GM18498 (cell line): ENCODE results near the gene C19orf38.
"Not testable (repeated sequence)": the region's sequence is repeated elsewhere in the genome, so short reads cannot be mapped to it uniquely, and the experiment has no call there.

Experiments used
- ATAC-seq: cut with Tn5 transposase; IDR thresholded peaks from one replicate; pipeline ENCODE4 v1.9.1; 2021; ENCODE audit warnings: mild to moderate bottlenecking, moderate library complexity; ENCODE audit not compliant: unreplicated experiment

C19orf38 gene

DNA sequence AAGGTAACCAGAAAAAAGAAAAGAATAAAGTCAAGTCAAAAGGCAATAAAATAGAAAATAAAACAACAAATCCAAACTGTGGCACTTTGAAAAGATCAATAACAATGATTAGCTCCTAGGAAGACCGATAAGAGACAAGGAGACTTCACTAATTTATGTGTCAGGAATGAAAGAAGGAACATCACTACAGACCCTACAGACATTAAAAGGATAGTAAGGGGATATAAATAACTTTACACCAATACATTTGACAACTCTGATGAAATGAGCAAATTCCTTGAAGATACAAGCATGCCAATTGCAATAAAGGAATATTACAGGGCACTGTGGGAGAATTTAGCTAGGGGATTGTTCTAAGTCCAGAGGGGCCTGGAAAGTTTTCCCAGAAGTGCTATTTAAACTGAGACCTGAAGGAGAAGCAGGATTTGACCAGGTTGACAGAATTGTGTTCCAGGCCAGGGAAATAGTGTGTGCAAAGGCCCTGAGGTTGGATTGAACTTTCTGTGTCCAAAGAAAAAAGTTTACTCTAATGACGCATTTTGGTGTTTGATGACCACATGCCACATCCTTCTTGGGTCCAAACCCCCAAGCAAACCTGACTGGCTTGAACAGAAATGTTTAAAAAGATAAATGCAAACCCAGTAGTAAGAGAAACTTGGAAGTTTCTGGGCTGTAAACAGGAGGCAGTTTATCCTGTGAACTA lies 1.6 kb upstream of the C19orf38 start:
- ATAC-seq = no peak

DNA sequence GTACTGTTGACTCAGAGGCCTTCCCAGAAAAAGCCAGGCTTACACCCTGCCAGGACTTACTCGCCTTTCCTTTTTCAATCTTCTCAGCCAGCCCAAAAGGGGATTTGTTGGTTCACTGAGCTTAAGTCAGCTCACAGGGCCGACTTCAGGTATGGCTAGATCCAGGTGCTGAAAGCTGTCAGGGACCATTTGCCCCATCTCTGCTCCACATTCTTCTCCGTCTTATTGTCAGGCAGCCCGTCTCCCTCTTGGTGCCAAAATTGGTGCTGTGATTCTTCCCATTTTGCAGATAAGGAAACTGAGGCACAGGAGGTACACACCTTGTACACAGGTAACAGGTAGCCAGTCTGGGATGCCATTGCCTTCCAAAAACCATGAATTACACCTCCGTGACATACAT lies 2.4 kb downstream of the C19orf38 start:
- ATAC-seq = no peak

DNA sequence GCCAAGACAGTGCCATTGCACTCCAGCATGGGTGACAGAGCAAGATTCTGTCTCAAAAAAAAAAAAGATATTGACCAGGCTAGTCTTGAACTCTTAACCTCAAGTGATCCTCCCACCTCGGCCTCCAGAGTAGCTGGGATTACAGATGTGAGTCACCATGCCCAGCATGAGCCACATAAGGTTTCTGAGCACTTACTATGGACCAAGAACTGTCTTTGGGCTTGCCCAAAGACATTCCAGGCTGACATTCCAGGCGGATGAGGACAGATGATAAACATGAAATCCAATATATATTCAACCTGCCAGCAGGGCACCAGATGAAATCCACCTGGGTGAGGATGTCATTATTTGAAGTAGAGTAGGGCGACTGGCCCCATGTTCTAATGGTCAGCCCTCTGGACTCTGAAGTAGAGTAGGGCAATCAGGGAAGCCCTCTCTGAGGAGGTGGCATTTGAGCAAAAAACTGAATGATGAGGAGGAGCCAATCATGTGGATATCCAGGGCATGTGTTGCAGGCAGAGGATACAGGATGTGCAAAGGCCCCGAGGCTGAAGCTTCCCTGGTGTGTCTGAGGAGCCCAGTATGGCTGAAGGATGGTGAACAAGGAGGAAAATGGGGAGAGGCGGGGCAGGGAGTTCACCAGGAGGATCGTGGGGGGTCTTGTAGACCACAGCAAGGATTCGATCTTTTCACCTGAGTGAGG lies 4.0 kb downstream of the C19orf38 start:
- ATAC-seq = no peak

DNA sequence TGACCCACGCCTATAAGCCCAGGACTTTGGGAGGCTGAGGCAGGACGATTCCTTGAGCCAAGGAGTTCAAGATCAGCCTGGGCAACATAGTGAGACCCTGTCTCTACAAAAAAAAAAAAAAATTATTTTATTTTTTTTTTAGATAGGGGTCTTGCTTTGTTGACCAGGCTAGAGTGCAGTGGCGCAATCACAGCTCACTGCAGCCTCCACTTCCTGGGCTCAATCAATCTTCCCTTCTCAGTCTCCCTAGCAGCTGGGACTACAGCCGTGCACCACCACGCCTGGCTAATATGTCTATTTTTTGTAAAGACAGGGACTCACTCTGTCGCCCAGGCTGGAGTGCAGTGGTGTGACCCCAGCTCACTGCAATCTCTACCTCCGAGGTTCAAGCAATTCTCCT lies 4.7 kb downstream of the C19orf38 start:
- no peak for ATAC-seq

DNA sequence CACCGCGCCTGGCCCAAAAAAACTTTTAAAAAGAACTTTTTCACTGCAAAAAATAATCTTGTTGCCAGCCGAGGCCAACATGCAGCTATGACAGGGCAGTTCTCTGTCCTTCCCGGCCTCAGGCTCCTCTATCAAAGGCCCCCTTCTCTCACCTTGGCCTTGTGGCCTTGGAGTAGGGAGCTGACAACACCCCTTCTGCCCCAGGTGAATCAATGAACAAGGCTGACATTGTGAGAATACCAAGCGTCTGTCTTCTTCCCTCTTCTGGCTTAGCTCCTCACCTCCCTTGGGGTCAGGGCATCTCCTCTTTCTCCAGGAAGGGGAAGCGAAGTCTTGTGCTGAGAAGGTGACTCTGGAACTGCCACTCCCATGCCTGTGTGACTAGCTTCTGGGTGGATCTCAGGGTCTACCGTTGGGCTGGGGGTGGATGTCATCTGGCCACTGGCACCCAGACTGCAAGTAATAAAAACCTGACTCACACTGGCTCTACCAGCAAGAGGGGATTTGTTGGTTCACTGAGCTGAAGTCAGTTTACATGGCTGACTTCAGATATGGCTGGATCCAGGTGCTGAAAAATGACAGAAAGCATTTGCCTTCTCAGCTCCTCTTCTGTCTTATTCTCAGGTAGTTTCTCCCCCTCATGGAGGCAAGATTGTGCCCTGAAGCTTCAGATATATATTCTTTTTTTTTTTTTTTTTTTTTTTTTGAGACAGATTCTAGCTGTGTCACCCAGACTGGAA lies 6.3 kb downstream of the C19orf38 start:
- no peak for ATAC-seq

DNA sequence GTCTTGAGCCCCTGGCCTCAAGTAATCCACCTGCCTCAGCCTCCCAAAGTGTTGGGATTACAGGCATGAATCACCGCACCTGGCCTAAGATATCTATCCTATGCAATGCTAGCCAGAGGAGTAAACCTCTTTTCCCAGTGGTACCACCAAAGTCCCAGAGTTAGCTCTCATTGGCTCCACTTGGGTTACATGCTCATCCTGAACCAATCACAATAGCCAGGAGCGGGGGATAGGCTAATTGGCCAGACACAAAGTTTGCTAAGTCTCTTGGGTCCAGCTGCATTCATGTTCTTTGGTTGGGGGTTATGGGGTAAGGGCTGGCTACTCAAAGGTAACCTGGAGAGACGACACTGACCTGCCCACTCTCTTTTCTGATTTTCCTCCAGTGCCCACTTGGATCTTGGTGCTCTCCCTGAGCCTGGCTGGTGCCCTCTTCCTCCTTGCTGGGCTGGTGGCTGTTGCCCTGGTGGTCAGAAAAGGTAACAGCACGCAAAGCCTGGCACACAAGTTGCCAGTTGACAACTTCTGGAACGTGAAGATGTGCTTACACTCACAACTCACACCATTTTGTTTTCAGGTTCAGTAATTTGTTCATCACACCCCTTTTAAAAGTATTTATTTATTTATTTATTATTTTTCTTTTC lies 7.8 kb downstream of the C19orf38 start:
- no peak for ATAC-seq

DNA sequence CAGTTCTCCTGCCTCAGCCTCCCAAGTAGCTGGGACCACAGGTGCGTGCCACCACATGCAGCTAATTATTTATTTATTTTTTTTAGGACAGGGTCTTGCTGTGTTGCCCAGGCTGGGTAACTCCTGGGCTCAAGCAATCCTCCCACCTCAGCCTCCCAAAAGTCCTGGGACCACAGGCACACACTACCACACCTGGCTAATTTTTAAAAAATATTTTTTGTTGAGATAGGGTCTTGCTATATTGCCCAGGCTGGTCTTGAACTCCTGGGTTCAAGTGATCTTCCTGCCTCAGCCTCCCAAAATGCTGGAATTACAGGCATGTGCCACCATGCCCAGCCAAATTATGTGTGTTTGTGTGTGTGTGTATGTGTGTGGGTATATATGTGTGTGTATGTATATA lies 8.7 kb downstream of the C19orf38 start:
- not testable (repeated sequence) for ATAC-seq

DNA sequence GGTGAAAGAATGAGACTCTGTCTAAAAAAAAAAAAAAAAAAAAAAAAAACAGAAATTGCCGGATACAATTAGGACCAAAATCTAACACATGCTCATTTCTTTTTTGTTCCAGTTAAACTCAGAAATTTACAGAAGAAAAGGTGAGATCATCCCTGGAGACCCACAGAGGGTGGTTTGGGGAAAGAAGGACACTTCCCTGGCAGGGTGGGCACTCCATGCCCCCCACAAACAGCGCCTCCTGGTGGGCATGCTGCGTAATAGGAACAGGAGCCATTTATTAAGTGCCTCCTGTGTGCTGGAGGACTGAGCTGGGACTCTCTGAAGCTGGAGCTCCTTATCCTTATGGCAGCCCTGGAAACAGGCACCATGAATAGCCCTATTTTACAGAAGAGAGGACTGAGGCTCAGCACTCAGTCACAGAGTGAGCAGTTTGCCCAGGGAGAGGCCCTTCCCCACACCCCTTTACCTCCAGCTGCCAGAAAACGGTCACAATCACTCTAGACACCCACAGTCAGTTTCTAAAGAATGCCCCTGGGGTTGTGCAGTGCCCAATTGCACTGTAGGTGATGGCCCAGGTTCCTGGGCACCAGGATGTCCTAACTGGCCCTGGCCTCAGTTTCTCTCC lies 10.1 kb downstream of the C19orf38 start:
- ATAC-seq = no peak

DNA sequence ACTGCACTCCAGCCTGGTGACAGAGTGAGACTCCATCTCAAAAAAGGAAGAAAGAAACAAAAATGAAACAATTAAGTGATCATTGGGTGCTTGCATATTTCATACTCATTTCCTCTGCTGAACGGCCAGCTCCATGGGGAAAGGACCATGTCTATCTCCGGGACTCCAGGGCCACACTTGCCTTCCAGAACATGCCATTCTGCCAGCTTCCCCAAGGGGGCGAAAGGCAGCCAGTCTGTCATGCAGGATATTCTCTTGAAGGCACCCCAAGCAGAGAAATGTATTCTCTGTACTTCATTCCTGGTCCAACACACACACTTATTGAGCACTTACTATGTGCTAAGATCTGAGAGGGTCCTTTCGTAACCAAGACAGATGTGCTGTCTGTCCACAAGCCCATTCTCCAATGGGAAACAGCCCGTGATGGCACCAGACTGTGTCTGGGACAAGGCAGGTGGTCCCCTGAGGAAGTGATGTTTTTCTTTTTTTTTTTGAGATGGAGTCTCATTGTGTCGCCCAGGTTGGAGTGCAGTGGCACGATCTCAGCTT lies 13.0 kb downstream of the C19orf38 start:
- no peak for ATAC-seq

DNA sequence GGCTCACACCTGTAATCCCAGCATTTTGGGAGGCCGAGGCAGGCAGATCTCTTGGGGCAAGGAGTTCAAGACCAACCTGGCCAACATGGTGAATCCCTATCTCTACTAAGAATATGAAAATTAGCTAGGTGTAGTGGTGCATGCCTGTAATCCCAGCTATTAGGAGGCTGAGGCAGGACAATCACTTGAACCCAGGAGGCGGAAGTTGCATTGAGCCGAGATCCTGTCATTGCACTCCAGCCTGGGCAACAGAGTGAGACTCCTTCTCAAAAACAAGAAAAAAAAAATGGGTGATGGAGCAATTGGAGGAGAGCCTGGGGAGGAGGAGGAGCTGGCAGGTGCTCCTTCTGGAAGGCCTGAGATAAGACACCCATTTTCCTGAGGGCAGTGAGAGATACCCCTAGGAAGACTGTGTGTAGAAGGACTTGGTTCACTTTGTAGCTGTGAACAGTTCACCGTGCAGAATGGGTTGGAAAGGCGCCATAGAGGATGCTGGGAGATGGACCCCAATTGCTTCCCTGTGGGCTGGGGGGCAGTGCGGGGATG lies 14.4 kb downstream of the C19orf38 start:
- no peak for ATAC-seq

DNA sequence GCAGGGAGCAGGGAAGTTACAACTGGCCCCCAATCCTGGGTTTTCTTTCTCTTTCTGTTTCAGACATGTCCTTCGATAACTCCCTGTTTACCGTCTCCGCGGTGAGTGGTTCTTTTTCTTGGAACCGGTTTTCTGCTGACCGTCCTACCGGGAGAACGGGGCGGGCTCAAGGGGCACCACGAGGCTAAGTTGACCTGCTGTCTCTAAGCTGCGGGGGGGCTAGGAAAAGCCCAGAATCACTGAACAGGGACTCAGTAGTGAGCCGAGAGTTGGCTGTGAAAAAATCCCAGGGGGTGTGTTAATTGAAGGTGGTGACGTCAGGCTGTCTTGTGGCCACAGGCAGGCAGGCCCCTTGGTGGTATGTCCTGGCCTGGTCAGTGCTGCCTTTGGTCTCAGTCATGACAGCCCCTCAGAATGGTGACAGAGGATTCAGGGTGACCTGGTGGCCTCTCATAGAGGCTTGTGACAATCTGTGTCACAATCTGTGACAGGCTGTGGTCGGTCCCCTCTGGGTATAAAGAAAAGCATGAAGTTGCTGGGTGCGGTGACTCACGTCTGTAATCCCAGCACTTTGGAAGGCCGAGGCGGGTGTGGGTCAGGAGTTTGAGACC lies 15.0 kb downstream of the C19orf38 start:
- no peak for ATAC-seq

DNA sequence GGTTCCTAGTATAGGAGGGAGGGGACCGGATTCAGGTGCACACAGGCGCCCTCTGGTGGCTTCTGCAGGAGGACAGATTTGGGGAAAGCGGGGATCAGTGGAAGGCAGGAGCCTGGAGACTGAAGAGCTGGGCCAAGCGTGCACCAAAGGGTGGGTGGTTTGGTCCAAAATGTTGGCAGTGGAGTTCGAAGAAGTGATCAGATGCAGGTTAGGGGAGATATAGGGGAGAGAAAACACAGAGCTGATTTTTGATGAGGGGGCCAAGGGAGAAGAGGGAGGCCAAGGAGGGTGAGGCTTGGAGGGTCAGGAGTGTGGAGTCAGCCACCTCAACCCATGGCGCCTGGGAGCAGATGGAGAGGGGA lies 16.3 kb downstream of the C19orf38 start:
- ATAC-seq = no peak

DNA sequence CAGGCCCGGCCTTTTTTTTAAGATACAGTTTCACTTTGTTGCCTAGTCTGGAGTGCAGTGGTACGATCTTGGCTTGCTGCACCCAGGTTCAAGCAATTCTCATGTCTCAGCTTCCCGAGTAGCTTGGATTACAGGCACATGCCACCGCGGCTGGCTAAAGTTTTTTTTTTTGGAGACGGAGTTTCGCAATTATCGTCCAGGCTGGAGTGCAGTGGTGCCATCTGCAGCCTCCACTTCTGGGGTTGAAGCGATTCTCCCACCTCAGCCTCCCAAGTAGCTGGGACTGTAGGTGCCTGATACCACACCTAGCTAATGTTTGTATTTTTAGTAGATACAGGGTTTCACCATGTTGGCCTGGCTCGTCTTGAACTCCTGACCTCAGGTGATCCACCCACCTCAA lies 18.3 kb downstream of the C19orf38 start:
- no peak for ATAC-seq

DNA sequence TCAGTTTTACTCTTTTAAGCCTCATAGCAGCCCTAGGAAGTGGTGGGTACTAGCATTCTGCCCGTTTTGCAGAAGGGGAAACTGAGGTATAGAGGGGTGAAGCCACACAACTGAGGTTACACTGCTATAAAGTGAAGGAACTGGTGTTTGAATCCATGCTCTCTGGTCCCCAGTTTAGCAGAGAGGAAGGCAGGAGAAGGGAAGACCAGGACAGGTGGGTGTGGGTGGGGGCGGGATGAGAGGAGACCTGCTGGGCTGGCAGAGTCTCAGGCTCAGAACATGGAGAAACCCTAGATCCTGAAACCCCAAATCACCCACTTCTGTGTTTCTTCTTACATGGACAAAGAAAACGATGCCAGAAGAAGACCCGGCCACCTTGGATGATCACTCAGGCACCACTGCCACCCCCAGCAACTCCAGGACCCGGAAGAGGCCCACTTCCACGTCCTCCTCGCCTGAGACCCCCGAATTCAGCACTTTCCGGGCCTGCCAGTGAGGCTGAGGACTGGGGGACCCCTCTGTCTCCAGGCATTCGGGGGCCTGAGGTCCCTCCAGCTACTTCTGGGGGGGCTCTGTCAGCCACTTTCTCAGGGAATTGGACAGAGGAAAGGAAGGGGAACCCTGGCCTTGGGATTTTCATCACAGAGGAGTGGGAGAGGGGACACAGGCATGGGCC lies 20.8 kb downstream of the C19orf38 start:
- no peak for ATAC-seq

DNA sequence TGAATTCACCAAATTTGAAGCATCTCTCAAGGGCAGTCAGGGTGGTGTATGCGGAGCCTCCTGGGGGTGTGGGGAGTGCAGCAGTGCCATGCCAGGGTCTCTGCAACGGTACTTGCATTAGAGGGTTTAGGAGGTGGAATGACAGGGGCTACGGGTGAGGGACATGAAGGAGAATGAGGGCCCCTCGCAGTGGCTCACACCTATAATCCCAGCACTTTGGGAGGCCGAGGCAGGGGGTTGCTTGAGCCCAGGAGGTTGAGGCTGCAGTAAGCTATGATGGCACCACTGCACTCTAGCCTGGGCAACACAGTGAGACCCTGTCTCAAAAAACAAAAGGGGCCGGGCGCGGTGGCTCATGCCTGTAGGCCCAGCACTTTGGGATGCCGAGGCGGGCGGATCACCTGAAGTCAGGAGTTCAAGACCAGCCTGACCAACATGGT lies 21.7 kb downstream of the C19orf38 start:
- not testable (repeated sequence) for ATAC-seq

DNA sequence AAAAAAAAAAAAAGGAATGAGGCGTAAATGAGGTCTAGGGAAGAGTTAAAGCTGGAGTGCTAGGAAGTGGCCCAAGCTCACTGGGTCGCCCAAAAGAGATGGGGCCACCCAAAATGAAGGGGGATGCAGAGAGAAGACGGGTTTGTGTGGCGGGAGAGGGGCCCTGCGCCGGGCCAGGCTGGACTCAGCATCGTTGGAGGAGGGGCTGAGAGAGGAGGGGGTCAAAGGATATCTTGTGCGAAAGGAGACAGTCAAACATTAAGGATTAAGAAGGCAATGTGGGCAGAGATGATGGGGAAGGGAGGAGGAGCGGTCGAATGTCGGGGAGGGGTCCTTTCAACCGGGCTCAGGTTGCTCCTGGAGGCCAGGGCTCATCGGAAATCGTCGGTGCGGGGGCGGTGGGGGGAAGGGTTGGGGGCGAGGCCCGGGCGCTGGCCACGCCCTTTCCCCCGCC lies 22.3 kb downstream of the C19orf38 start:
- no peak for ATAC-seq

DNA sequence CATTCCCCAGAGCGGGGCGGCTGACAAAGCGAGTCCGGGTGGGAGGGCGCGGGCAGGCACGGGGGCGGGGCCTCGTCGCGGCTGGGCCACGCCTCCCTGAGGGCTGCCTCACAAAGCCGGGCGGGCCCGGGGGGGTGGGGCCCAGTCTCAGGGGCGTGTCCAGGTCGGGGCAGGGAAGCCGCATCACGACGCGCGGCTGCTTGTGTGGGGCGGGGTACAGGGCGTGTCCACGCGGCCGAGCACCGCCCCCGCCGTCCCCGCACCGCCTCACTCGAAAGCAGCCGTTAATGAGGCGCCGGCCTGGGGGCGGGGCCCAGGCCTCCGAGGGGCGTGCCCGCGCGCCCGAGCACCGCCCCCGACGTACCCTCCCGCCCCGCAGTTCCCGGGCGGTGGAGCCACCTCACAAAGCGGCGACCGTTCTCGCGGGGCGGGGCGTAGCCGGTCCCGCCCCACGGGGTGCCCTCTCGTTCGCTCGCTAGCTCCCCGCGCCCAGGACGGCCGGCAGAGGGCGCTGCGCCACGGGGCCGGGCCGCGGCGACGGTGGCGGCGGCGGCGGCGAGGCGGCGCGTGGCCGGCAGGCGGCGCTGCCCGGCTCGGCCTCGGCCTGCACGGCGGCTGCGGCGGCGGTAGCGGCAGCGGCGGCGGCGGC lies 22.9 kb downstream of the C19orf38 start, which contains the start of gene CARM1:
CARM1 (plus strand) TSS at position 599 of the 649 bp plus-strand sequence. CDS start 150 bp downstream, outside the sequence.
- ATAC-seq = peak; percentile 79

DNA sequence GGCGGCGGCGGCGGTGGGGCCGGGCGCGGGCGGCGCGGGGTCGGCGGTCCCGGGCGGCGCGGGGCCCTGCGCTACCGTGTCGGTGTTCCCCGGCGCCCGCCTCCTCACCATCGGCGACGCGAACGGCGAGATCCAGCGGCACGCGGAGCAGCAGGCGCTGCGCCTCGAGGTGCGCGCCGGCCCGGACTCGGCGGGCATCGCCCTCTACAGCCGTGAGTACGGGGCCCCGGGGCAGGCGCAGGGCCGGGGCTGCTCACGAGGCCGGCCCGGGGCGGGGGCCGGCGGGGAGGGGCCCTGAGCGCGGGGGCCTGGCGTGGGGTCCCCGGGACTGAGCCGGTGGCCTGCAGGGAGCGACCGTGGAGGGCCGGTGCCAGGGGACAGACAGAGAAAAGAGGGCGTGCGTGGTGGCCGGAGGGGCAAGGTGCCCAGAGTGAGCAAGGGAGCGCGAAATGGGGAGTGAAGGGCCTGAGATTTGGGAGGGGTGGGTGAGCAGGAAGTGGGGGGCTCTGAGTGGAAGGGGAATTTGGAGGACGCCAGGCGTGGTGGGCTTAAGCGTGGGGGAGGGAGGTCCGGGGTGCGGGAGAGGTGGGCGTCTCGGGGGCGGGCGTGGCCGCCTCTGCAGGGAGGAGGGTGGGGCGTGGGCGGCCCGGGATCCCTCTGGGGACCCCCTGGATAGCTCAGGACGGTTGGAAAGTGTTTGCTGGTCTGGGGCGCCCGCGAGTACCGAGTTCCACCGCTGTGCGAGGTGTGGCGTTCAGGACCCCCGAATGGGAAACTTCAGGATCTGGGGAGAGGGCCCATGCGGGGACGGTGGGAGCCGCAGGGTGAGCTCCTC lies 23.7 kb downstream of the C19orf38 start:
- ATAC-seq = peak; percentile 2
